Tibial nerve (tissue), 4 donors: Measurements from ENCODE around the gene RNF217. TPM values are rescaled to one million over a fixed set of nuclear protein-coding genes. Genes with fewer than 3 reads are reported as not detected.

Experiments
- DNase-seq, 2 donors: peaks; one replicate each; pipeline ENCODE4 v3.0.0-alpha.2; 2019; ENCODE audit warnings: low spot score in 2 of 2
- H3K27ac ChIP-seq, 4 donors: fragments of 200-600 bp; sonication (generic) in 3 of 4; one replicate each; pipeline ENCODE4 v1.5.1; 2017 to 2019; ENCODE audit warnings: mild to moderate bottlenecking in 1 of 4
- H3K27me3 ChIP-seq, 2 donors: fragments of 200-600 bp; sonication (generic) in 1 of 2; one replicate each; pipeline versions ENCODE4 v1.5.1 to v1.6.0; 2017 to 2019
- H3K36me3 ChIP-seq, 3 donors: fragments of 200-600 bp; sonication (generic); one replicate each; pipeline ENCODE4 v1.5.1; 2018 to 2019
- H3K4me1 ChIP-seq, 4 donors: fragments of 200-600 bp; sonication (generic) in 3 of 4; one replicate each; pipeline ENCODE4 v1.5.1; 2017 to 2019
- H3K4me3 ChIP-seq, 4 donors: fragments of 200-600 bp; sonication (generic) in 3 of 4; one replicate each; pipeline ENCODE4 v1.5.1; 2017 to 2019; ENCODE audit warnings: mild to moderate bottlenecking in 1 of 4, moderate library complexity in 1 of 4
- H3K9me3 ChIP-seq, 4 donors: fragments of 200-600 bp; sonication (generic) in 3 of 4; one replicate each; pipeline ENCODE4 v1.5.1; 2017 to 2019
- EP300 ChIP-seq, 2 donors: sonication (generic); formaldehyde crosslinking; IDR thresholded peaks; one replicate each; pipeline ENCODE4 v1.6.1; 2017; ENCODE audit warnings: antibody characterized with exemption in 2 of 2, mild to moderate bottlenecking in 1 of 2
- POLR2A ChIP-seq, 2 donors: fragments of 450-650 bp; IDR thresholded peaks; one replicate each; pipeline ENCODE4 v1.6.1; 2017; ENCODE audit warnings: antibody characterized with exemption in 2 of 2, mild to moderate bottlenecking in 2 of 2, moderate library complexity in 2 of 2
- whole genome bisulfite sequencing, 2 donors: methylation state at CpG; one replicate each; pipeline ENCODE4 v1.1.5; 2018; 5-methylcytosine and 5-hydroxymethylcytosine counted together
- total RNA-seq, 4 donors: library from RNA; depleted of rRNA; stranded (reverse); fragments of >200 nt; gene quantifications; one replicate each; pipeline ENCODE4 v1.1.0, GENCODE V29; 2016
- TF ChIP-seq, protein P1 (sequence below), 5 experiments: fragments of 200-600 bp in 3 of 5; fragments of 450-650 bp in 2 of 5; sonication (generic) in 3 of 5; IDR thresholded peaks; one replicate each; pipeline ENCODE4 v1.5.1; 2016 to 2019; ENCODE audit warnings: antibody characterized with exemption in 5 of 5, mild to moderate bottlenecking in 3 of 5, moderate library complexity in 2 of 5

Gene RNF217
- total RNA-seq, 4 donors from 2014 or later, result 26.7 to 40.2 (median 35.5) TPM

DNA sequence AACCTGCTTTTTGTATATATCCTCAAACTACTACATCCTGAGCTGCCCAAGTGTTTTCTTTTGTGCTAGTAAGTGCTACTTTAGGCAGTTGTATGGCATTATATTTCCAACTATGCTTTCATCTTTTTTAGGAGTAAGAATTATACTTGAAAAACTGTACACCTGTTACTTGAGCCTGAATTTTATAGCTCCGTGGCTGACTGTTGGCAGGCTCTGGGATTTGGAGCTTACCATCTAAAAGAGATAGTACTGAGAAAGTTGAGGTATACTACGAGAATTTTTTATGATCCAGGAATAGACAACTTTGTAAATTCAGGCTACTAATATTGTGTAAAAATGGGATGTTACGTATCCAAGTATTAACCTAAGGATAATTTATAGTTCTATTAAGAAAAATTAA is 32.4 kb downstream of the RNF217 start:
- Histone ChIP-seq H3K27ac (peak overlapping the region in 1 of 4 donors; percentile 3), H3K9me3 (no peaks in the 10 kb centered on the region), H3K36me3 (no peaks in the 10 kb centered on the region), H3K27me3 (no peaks in the 10 kb centered on the region), H3K4me1 (peaks cover 0 to 6% (median 0%) of the 10 kb centered on the region in 4 donors), H3K4me3 (no peak overlapping the region)
- 83 to 84% methylated on average over 3 of the region's 3 CpGs for WGBS, 2 donors
- no peak for DNase-seq
- no peak for TF ChIP-seq EP300 (IDR thresholded peaks at IDR 0.05)
- no peak for TF ChIP-seq POLR2A (IDR thresholded peaks at IDR 0.05)
- TF ChIP-seq, protein P1, sequence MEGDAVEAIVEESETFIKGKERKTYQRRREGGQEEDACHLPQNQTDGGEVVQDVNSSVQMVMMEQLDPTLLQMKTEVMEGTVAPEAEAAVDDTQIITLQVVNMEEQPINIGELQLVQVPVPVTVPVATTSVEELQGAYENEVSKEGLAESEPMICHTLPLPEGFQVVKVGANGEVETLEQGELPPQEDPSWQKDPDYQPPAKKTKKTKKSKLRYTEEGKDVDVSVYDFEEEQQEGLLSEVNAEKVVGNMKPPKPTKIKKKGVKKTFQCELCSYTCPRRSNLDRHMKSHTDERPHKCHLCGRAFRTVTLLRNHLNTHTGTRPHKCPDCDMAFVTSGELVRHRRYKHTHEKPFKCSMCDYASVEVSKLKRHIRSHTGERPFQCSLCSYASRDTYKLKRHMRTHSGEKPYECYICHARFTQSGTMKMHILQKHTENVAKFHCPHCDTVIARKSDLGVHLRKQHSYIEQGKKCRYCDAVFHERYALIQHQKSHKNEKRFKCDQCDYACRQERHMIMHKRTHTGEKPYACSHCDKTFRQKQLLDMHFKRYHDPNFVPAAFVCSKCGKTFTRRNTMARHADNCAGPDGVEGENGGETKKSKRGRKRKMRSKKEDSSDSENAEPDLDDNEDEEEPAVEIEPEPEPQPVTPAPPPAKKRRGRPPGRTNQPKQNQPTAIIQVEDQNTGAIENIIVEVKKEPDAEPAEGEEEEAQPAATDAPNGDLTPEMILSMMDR (IDR thresholded peaks at IDR 0.05), result no peak

DNA sequence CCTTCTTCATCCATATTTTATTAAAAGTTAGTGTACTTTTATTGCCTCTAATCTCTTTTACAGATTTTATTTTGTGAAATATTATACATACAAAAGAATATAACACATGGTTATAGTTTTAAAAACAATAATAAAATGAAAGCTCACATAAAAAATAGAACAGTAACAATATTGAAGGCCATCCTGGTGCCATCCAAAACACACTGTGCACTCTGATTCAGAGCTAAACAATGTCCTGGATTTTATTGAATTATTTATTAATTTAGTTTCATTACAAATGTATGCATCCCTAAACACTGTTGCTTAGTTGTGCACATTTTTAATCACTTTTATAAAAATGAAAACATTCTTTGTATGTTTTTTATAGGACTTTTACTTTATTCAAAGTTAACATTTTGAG is 32.9 kb downstream of the RNF217 start:
- H3K27ac ChIP-seq, result no peak overlapping the region
- no peaks in the 10 kb centered on the region for H3K9me3 ChIP-seq
- H3K27me3 ChIP-seq, result no peaks in the 10 kb centered on the region
- peaks cover 0 to 6% (median 0%) of the 10 kb centered on the region in 4 donors for H3K4me1 ChIP-seq
- H3K4me3 ChIP-seq, result no peak overlapping the region
- no peaks in the 10 kb centered on the region for H3K36me3 ChIP-seq
- no peak for DNase-seq
- TF ChIP-seq EP300 (IDR thresholded peaks at IDR 0.05) (no peak), POLR2A (IDR thresholded peaks at IDR 0.05) (no peak)
- TF ChIP-seq, protein P1 (IDR thresholded peaks at IDR 0.05), result no peak

DNA sequence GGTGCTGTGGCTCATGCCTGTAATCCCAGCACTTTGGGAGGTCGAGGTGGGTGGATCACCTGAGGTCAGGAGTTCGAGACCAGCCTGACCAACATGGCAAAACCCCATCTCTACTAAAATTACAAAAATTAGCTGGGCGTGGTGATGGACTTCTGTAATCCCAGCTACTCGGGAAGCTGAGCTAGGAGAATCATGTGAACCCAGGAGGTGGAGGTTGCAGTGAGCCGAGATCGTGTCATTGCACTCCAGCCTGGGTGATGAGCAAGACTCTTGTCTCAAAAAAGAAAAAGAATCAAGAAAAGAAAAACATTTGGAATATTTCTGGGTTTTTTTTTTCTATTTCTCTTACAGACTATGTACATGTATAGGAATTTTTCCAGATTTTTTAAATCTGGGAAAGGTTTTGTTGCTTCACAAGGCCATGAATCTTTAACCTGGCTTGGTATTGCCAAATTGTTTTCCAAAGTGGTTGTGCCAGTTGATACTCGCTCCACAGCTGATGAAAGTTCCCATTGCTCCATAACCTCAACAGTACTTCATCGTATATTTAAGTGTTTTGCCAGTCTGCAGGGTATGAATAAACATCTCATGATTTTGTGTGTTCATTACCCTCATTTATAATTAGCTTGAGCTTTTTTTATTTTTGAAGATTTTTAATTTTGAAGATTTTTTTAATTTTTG is 33.5 kb downstream of the RNF217 start:
- peaks cover 0 to 6% (median 0%) of the 10 kb centered on the region in 4 donors for H3K4me1 ChIP-seq

DNA sequence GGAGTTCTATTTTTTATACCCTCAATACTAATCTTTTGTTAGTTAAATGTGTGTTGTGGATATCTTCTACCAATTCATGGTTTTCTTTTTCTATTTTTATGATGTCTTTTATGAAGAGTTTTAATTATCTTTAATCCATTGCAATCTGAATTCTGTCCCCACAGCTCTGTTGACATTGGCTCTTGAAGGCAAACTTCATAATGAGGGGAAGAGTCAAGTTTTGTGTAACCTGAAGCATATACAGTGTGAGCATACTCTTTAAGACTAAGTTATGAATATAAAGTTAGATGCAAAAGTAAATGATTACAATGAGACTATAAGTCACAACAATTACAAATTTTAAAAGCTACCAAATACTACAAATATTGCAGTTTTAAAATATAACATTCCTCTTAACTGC is 34.2 kb downstream of the RNF217 start:
- TF ChIP-seq EP300 (IDR thresholded peaks at IDR 0.05), result no peak
- no peak for TF ChIP-seq POLR2A (IDR thresholded peaks at IDR 0.05)
- TF ChIP-seq, protein P1 (IDR thresholded peaks at IDR 0.05), result no peak
- H3K4me3 ChIP-seq, result no peak overlapping the region
- no peak for DNase-seq
- H3K27me3 ChIP-seq, result no peaks in the 10 kb centered on the region
- no peaks in the 10 kb centered on the region for H3K36me3 ChIP-seq
- no peaks in the 10 kb centered on the region for H3K9me3 ChIP-seq
- no peak overlapping the region for H3K27ac ChIP-seq
- H3K4me1 ChIP-seq, result peaks cover 0 to 6% (median 0%) of the 10 kb centered on the region in 4 donors

More for the DNA sequence above, 33.5 kb downstream of the RNF217 start:
- H3K4me3 ChIP-seq, result no peak overlapping the region
- WGBS, 2 donors, result 79 to 81% methylated on average over 8 of the region's 8 CpGs
- H3K27ac ChIP-seq, result no peak overlapping the region
- no peaks in the 10 kb centered on the region for H3K9me3 ChIP-seq
- H3K36me3 ChIP-seq, result no peaks in the 10 kb centered on the region
- TF ChIP-seq EP300 (IDR thresholded peaks at IDR 0.05) (no peak), POLR2A (IDR thresholded peaks at IDR 0.05) (no peak)
- TF ChIP-seq, protein P1 (IDR thresholded peaks at IDR 0.05), result no peak
- H3K27me3 ChIP-seq, result no peaks in the 10 kb centered on the region
- no peak for DNase-seq

DNA sequence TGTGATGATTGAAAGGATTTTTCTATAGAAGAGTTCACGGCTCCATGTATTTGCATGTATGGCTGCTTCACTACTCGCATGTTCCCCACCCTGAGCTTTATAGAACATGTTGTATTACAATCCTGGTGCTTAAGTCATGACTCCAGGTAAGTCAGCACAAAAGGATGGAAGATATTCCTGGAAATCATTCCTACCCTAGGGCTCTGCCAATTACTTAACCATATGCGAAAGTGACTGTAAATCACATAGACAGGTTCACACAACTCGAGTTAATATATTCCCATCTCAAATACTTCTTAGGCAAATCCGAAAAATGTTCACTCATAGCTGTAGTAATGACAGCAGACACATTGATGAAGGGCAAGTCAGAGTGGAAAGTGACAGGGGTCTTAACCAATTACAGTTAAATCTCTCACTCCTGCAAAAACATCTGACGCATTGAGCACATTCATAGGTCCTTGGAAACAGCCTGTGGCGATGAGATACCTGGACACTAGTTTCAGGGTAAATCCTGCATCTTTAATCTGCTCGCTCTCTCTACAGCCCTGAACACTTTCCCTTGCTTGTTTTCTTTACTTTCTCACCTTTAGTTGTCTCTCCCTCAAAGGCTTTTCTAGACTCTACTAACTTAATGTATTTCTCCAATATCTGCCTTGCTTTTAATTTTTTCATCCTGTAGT is 35.1 kb downstream of the RNF217 start:
- no peak for DNase-seq
- H3K36me3 ChIP-seq, result no peaks in the 10 kb centered on the region
- TF ChIP-seq, protein P1 (IDR thresholded peaks at IDR 0.05), result no peak
- TF ChIP-seq POLR2A (IDR thresholded peaks at IDR 0.05), result no peak
- TF ChIP-seq EP300 (IDR thresholded peaks at IDR 0.05), result no peak
- H3K9me3 ChIP-seq, result no peaks in the 10 kb centered on the region
- no peaks in the 10 kb centered on the region for H3K27me3 ChIP-seq
- H3K27ac ChIP-seq, result no peak overlapping the region
- H3K4me1 ChIP-seq, result peaks cover 0 to 15% (median 0%) of the 10 kb centered on the region in 4 donors
- H3K4me3 ChIP-seq, result no peak overlapping the region
- WGBS, 2 donors, result 85 to 93% methylated on average over 8 of the region's 8 CpGs
